SK-N-SH treated with all-trans-retinoic acid at 6 μM for 48 hours (cell line): ENCODE data around the gene OXER1.

ENCODE experiments used
- ARNTL ChIP-seq: fragments of 450-650 bp; formaldehyde crosslinking; IDR thresholded peaks from 2 replicates; pipeline ENCODE4 v1.5.0; 2020; ENCODE audit warnings: low read depth, mild to moderate bottlenecking, moderate library complexity, borderline replicate concordance
- BACH2 ChIP-seq: fragments of 250-450 bp; sonication (Bioruptor Pico); IDR thresholded peaks from 2 replicates; pipeline ENCODE4 v1.9.0; 2021; ENCODE audit warnings: mild to moderate bottlenecking, borderline replicate concordance
- CREB5 ChIP-seq: fragments of 250-450 bp; sonication (Bioruptor Pico); IDR thresholded peaks from 2 replicates; pipeline ENCODE4 v1.5.1; 2020; ENCODE audit warnings: low read depth, mild to moderate bottlenecking, moderate library complexity
- PATZ1 ChIP-seq: fragments of 250-450 bp; sonication (Bioruptor Pico); IDR thresholded peaks from 2 replicates; pipeline ENCODE4 v1.8.0; 2020; ENCODE audit warnings: mild to moderate bottlenecking, moderate library complexity, borderline replicate concordance
- ZFP30 ChIP-seq: fragments of 450-650 bp; formaldehyde crosslinking; IDR thresholded peaks from 2 replicates; pipeline ENCODE4 v1.5.0; 2022; ENCODE audit warnings: mild to moderate bottlenecking, moderate library complexity
- ZNF70 ChIP-seq: fragments of 450-650 bp; formaldehyde crosslinking; IDR thresholded peaks from 2 replicates; pipeline ENCODE4 v1.5.0; 2020; ENCODE audit warnings: mild to moderate bottlenecking, moderate library complexity

DNA sequence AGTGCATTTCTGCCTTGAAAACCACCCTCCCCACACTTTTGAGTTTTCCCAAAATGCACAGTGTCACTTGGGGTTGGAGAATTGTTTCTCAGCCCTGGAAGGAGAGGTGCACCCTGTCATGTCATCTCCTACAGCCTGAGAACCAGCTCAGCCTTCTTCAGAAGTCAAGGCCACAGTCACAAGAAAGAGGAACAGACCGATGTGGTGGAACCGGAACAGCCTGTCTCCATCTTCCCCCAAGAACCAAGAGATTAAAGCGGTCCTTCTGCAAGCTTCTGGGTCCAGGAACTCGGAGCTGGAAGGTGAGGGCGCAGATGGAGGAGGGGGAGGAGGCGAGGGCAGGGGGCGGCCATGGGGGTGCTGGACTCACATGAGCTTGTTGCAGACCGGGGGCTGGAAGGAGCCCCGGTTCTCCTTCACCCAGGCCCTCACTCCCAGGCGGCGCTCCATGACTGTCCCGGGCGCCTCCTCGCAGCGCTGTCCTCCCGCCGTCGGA lies 28.2 kb upstream of the OXER1 start:
- TF ChIP-seq ZFP30 (CRISPR knock-in tag), result no peak
- TF ChIP-seq CREB5, result no peak
- TF ChIP-seq ARNTL (CRISPR knock-in tag), result no peak
- TF ChIP-seq ZNF70 (CRISPR knock-in tag), result no peak
- TF ChIP-seq PATZ1, result no peak
- no peak for TF ChIP-seq BACH2 (CRISPR knock-in tag)
